ENCODE measurements around the gene RAB44. TPM values are rescaled to one million over a fixed set of nuclear protein-coding genes. Genes with fewer than 3 reads are reported as not detected.

The RAB44 gene
- total RNA-seq, 1 experiment from 2014 or later = not detected

GRCh38 chr6:36657942-36658544, 39.6 kb upstream of the RAB44 start:
- TF ChIP-seq TCF7L2 (IDR thresholded peaks at IDR 0.05; ENCODE audit: low read depth, low read length) (no peak), REST (IDR thresholded peaks at IDR 0.05; ENCODE audit: insufficient read depth in 1 of 2, low read depth in 2 of 2, low read length in 1 of 2) (no peak), POLR2AphosphoS5 (IDR thresholded peaks at IDR 0.05; ENCODE audit: low read depth, low read length) (no peak), SIN3A (IDR thresholded peaks at IDR 0.05; ENCODE audit: borderline replicate concordance, insufficient read depth, low read depth, low read length) (no peak)
- TF ChIP-seq, protein P1, sequence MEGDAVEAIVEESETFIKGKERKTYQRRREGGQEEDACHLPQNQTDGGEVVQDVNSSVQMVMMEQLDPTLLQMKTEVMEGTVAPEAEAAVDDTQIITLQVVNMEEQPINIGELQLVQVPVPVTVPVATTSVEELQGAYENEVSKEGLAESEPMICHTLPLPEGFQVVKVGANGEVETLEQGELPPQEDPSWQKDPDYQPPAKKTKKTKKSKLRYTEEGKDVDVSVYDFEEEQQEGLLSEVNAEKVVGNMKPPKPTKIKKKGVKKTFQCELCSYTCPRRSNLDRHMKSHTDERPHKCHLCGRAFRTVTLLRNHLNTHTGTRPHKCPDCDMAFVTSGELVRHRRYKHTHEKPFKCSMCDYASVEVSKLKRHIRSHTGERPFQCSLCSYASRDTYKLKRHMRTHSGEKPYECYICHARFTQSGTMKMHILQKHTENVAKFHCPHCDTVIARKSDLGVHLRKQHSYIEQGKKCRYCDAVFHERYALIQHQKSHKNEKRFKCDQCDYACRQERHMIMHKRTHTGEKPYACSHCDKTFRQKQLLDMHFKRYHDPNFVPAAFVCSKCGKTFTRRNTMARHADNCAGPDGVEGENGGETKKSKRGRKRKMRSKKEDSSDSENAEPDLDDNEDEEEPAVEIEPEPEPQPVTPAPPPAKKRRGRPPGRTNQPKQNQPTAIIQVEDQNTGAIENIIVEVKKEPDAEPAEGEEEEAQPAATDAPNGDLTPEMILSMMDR (IDR thresholded peaks at IDR 0.05) = no peak
- Histone ChIP-seq H3K27ac (ENCODE audit: low read length) (no peak overlapping the region), H3K4me3 (ENCODE audit: low read depth in 2 of 2, low read length in 2 of 2) (no peak overlapping the region), H3K36me3 (ENCODE audit: control insufficient read depth, insufficient read depth, low read length) (no peaks in the 10 kb centered on the region), H3K27me3 (ENCODE audit: control insufficient read depth, insufficient read depth, low read length) (no peaks in the 10 kb centered on the region; the same call in 1 of the 2 replicates), H3K4me1 (ENCODE audit: control insufficient read depth, insufficient read depth, low read length) (no peaks in the 10 kb centered on the region), H3K9me3 (ENCODE audit: control insufficient read depth, insufficient read depth, low read depth, low read length) (no peaks in the 10 kb centered on the region)
- BruUV-seq (replicated peaks) = no TSS peak
- intact Hi-C loops (cut with micrococcal nuclease; ENCODE audit: unreplicated experiment) = no loop called here
- DNase-seq (ENCODE audit: low read depth, low spot score) = no peak
- POLR2A ChIA-PET = no interaction called here
- no peak for ATAC-seq
- CTCF ChIA-PET = no interaction called here
- in situ Hi-C loops (cut with HindIII; ENCODE audit: low pct_unique_long_range_greater_than_20kb, low sequenced_read_pairs) = no loop called here

GRCh38 chr6:36659271-36659670, 38.4 kb upstream of the RAB44 start:
- ATAC-seq (no peak), DNase-seq (ENCODE audit: low read depth, low spot score) (no peak)
- H3K9me3 ChIP-seq (ENCODE audit: control insufficient read depth, insufficient read depth, low read depth, low read length) = no peaks in the 10 kb centered on the region
- TF ChIP-seq, protein P1 (IDR thresholded peaks at IDR 0.05) = no peak
- no peak for TF ChIP-seq POLR2AphosphoS5 (IDR thresholded peaks at IDR 0.05; ENCODE audit: low read depth, low read length)
- TF ChIP-seq REST (IDR thresholded peaks at IDR 0.05; ENCODE audit: insufficient read depth in 1 of 2, low read depth in 2 of 2, low read length in 1 of 2) = no peak
- TF ChIP-seq SIN3A (IDR thresholded peaks at IDR 0.05; ENCODE audit: borderline replicate concordance, insufficient read depth, low read depth, low read length) = no peak
- TF ChIP-seq TCF7L2 (IDR thresholded peaks at IDR 0.05; ENCODE audit: low read depth, low read length) = no peak
- no peaks in the 10 kb centered on the region for H3K4me1 ChIP-seq (ENCODE audit: control insufficient read depth, insufficient read depth, low read length)
- intact Hi-C loops (cut with micrococcal nuclease; ENCODE audit: unreplicated experiment) = no loop called here
- no peak overlapping the region for H3K27ac ChIP-seq (ENCODE audit: low read length)
- ChIA-PET CTCF (interaction anchor here (0.5 kb wide), 1 partner anchor 65 kb away, joined by 5 read pairs; no protein-coding TSS in a partner anchor), POLR2A (no interaction called here)
- no peaks in the 10 kb centered on the region; the same call in 1 of the 2 replicates for H3K27me3 ChIP-seq (ENCODE audit: control insufficient read depth, insufficient read depth, low read length)
- H3K36me3 ChIP-seq (ENCODE audit: control insufficient read depth, insufficient read depth, low read length) = no peaks in the 10 kb centered on the region
- no peak overlapping the region for H3K4me3 ChIP-seq (ENCODE audit: low read depth in 2 of 2, low read length in 2 of 2)
- in situ Hi-C loops (cut with HindIII; ENCODE audit: low pct_unique_long_range_greater_than_20kb, low sequenced_read_pairs) = no loop called here
- no TSS peak for BruUV-seq (replicated peaks)
